ENCODE data around the gene SLC2A6.

- TF ChIP-seq JUNB (IDR thresholded peaks at IDR 0.05) (no peak), CTCF (IDR thresholded peaks at IDR 0.05 in 2 of 3, conservative IDR thresholded peaks at IDR 0.05 in 1 of 3; ENCODE audit: control insufficient read depth in 2 of 3, extremely low read depth in 1 of 3, insufficient read depth in 1 of 3, low read depth in 3 of 3, low read length in 3 of 3) (no peak), SMC3 (IDR thresholded peaks at IDR 0.05; ENCODE audit: borderline replicate concordance, low read length) (no peak), ZNF24 (IDR thresholded peaks at IDR 0.05) (no peak), YY1 (IDR thresholded peaks at IDR 0.05; ENCODE audit: low read depth, low read length) (no peak), POLR2AphosphoS5 (IDR thresholded peaks at IDR 0.05; ENCODE audit: low read length) (no peak), SREBF1 (IDR thresholded peaks at IDR 0.05; ENCODE audit: low read length) (no peak), SUPT20H (IDR thresholded peaks at IDR 0.05; ENCODE audit: borderline replicate concordance, control insufficient read depth, low read depth, low read length) (no peak), RAD51 (IDR thresholded peaks at IDR 0.05) (no peak), ESRRA (IDR thresholded peaks at IDR 0.05; ENCODE audit: low read length) (no peak), ZNF274 (IDR thresholded peaks at IDR 0.05; ENCODE audit: insufficient read depth, insufficient read length) (no peak), GABPA (IDR thresholded peaks at IDR 0.05; ENCODE audit: low read depth) (no peak)
Observed at GRCh38 chr9:133524679-133525228, 45.9 kb upstream of the SLC2A6 start, which contains the start of gene MYMK.
